HCT116 (cell line): ENCODE data around the gene RAB4B. TPM values are rescaled to one million over a fixed set of nuclear protein-coding genes. Genes with fewer than 3 reads are reported as not detected.

Experiments
- ATAC-seq: fragments of 200-7000 bp; cut with Tn5 transposase; 2 replicates; pipeline ENCODE4 v1.9.1; 2020; ENCODE audit warnings: mild to moderate bottlenecking, moderate library complexity
- BruUV-seq: library from RNA; stranded (reverse); fragments of 400-500 nt; replicated peaks from 2 replicates; lab custom pipeline; 2021; lab: Mats Ljungman, UMichigan
- CTCF ChIA-PET: fragments of 300-600 bp; sonication (Branson Sonifier 250); formaldehyde crosslinking; loops from one replicate; lab custom pipeline; 2021; ENCODE audit warnings: antibody characterized with exemption; lab: Charles Lee
- POLR2A ChIA-PET: fragments of 300-600, 350-600 bp; sonication (Branson Sonifier 250); formaldehyde crosslinking; loops from one replicate; lab custom pipeline; 2021; ENCODE audit warnings: antibody characterized with exemption; lab: Charles Lee
- RAD21 ChIA-PET, 2 experiments: fragments of 300-600 bp; sonication (Branson Sonifier 250); formaldehyde crosslinking; loops; one replicate each; lab custom pipeline; 2023; ENCODE audit warnings: low total read pairs in 2 of 2; ENCODE audit not compliant: uncharacterized antibody in 2 of 2, unreplicated experiment in 2 of 2, low non-redundant PET in 1 of 2; lab: Charles Lee
- DNase-seq: peaks from one replicate; pipeline ENCODE4 v3.0.0-alpha.2; 2010; ENCODE audit warnings: low read depth, low spot score
- H2AFZ ChIP-seq: fragments of 200-600 bp; shearing (Covaris generic), sonication (generic); 2 replicates; pipeline ENCODE4 v1.6.1; 2017; ENCODE audit warnings: low read depth, mixed run types, mixed read lengths, antibody characterized with exemption, low read length; ENCODE audit not compliant: poor library complexity, severe bottlenecking
- H3K27ac ChIP-seq: 2 replicates; pipeline ENCODE4 v1.5.1; 2012; ENCODE audit warnings: low read depth, low read length
- H3K27me3 ChIP-seq: fragments of 200-600 bp; sonication (generic); 2 replicates; pipeline ENCODE4 v1.6.1; 2016; ENCODE audit warnings: mixed run types, low read length, mixed read lengths; ENCODE audit not compliant: insufficient read depth
- H3K36me3 ChIP-seq, 2 experiments: fragments of 200-500 bp in 1 of 2; fragments of 200-600 bp in 1 of 2; sonication (Bioruptor generic) in 1 of 2; sonication (generic) in 1 of 2; 2 replicates each; pipeline versions ENCODE4 v1.5.1 to v1.6.1; 2014 to 2016; ENCODE audit warnings: low read length in 2 of 2, inconsistent platforms in 1 of 2, mixed read lengths in 1 of 2, mixed run types in 1 of 2; ENCODE audit not compliant: insufficient read depth in 2 of 2, control insufficient read depth in 1 of 2
- H3K4me1 ChIP-seq, 2 experiments: fragments of 200-600 bp in 1 of 2; sonication (generic) in 1 of 2; 2 replicates each; pipeline versions ENCODE4 v1.5.1 to v1.6.1; 2012 to 2017; ENCODE audit warnings: low read length in 2 of 2, inconsistent platforms in 1 of 2, mild to moderate bottlenecking in 1 of 2, mixed read lengths in 1 of 2, mixed run types in 1 of 2, moderate library complexity in 1 of 2; ENCODE audit not compliant: insufficient read depth in 2 of 2, control insufficient read depth in 1 of 2
- H3K4me2 ChIP-seq: fragments of 200-600 bp; sonication (generic); 2 replicates; pipeline ENCODE4 v1.6.1; 2017; ENCODE audit warnings: mixed run types, low read length, mixed read lengths
- H3K4me3 ChIP-seq, 2 experiments: fragments of 200-600 bp in 1 of 2; sonication (generic) in 1 of 2; replicated peaks in 1 of 2; 2 replicates each; pipeline ENCODE4 v1.5.1; 2011 to 2016; ENCODE audit warnings: low read length in 2 of 2, control low read depth in 1 of 2, low read depth in 1 of 2, mild to moderate bottlenecking in 1 of 2, mixed read lengths in 1 of 2, mixed run types in 1 of 2
- H3K79me2 ChIP-seq: fragments of 200-600 bp; sonication (generic); 2 replicates; pipeline ENCODE4 v1.6.1; 2017; ENCODE audit warnings: mild to moderate bottlenecking, mixed run types, low read length, moderate library complexity, mixed read lengths; ENCODE audit not compliant: insufficient read depth
- H3K9ac ChIP-seq: fragments of 200-600 bp; sonication (generic); 2 replicates; pipeline ENCODE4 v1.6.1; 2016; ENCODE audit warnings: low read length, mixed read lengths
- H3K9me2 ChIP-seq: fragments of 200-600 bp; sonication (generic), shearing (Covaris generic); 2 replicates; pipeline ENCODE4 v1.6.1; 2017; ENCODE audit warnings: mixed run types, mild to moderate bottlenecking, moderate library complexity; ENCODE audit not compliant: insufficient read depth
- H3K9me3 ChIP-seq, 2 experiments: fragments of 200-500 bp in 1 of 2; fragments of 200-600 bp in 1 of 2; sonication (Bioruptor generic) in 1 of 2; sonication (generic) in 1 of 2; 2 replicates each; pipeline ENCODE4 v1.6.1; 2014 to 2017; ENCODE audit warnings: low read length in 2 of 2, mixed read lengths in 2 of 2, inconsistent platforms in 1 of 2, low read depth in 1 of 2, mild to moderate bottlenecking in 1 of 2, mixed run types in 1 of 2, moderate library complexity in 1 of 2; ENCODE audit not compliant: control insufficient read depth in 1 of 2, insufficient read depth in 1 of 2
- H4K20me1 ChIP-seq: fragments of 200-600 bp; sonication (generic), shearing (Covaris generic); 2 replicates; pipeline ENCODE4 v1.6.1; 2017; ENCODE audit warnings: mixed run types, mild to moderate bottlenecking, moderate library complexity; ENCODE audit not compliant: insufficient read depth
- FOSL1 ChIP-seq: IDR thresholded peaks from 2 replicates; pipeline ENCODE4 v1.6.1; 2012; ENCODE audit warnings: low read depth
- RAD21 ChIP-seq: IDR thresholded peaks from 2 replicates; pipeline ENCODE4 v1.6.1; 2012; ENCODE audit warnings: low read depth, mild to moderate bottlenecking
- REST ChIP-seq: IDR thresholded peaks from 2 replicates; pipeline ENCODE4 v1.6.1; 2012; ENCODE audit warnings: low read depth
- SP1 ChIP-seq: IDR thresholded peaks from 2 replicates; pipeline ENCODE4 v1.6.1; 2012; ENCODE audit warnings: low read depth
- SRF ChIP-seq: IDR thresholded peaks from 2 replicates; pipeline ENCODE4 v1.6.1; 2012; ENCODE audit warnings: low read depth
- ZFX ChIP-seq: fragments of 450-650 bp; IDR thresholded peaks from 2 replicates; pipeline ENCODE4 v1.6.1; 2017
- ZNF274 ChIP-seq: fragments of 200-500 bp; sonication (Bioruptor generic); IDR thresholded peaks from 2 replicates; pipeline ENCODE4 v1.6.1; 2014; ENCODE audit warnings: mild to moderate bottlenecking, low read depth, low read length, inconsistent platforms
- intact Hi-C: fragments of 100-400 bp; cut with micrococcal nuclease; formaldehyde crosslinking; loops from 2 replicates; pipeline ENCODE4 v1.10.0; 2022
- total RNA-seq: library from RNA; stranded (reverse); gene quantifications from one replicate; pipeline ENCODE4 v1.2.1, GENCODE V29; 2021; ENCODE audit not compliant: unreplicated experiment

Gene RAB4B
- total RNA-seq, 1 experiment from 2014 or later: 18.7 TPM

- Histone ChIP-seq H3K4me2 (peak overlapping the region; percentile 90), H3K4me1 (peaks cover 14 to 49% of the 10 kb centered on the region in 2 experiments), H3K4me3 (peak overlapping the region; percentile 88), H3K79me2 (peaks cover 55% of the 10 kb centered on the region), H2AFZ (no peak overlapping the region), H3K9me2 (no peaks in the 10 kb centered on the region), H3K9me3 (no peaks in the 10 kb centered on the region), H4K20me1 (no peaks in the 10 kb centered on the region), H3K9ac (peak overlapping the region; percentile 92), H3K36me3 (peaks cover 10 to 23% of the 10 kb centered on the region in 2 experiments; a peak in 3 of 4 replicates), H3K27ac (peak overlapping the region; percentile 90), H3K27me3 (no peaks in the 10 kb centered on the region)
- intact Hi-C loops: loop anchor here (2.0 to 5.0 kb wide), 2 partner anchors 49 to 82 kb away; partner anchors contain the start of genes ACTMAP, COQ8B, ITPKC and SNRPA
- RAD21 ChIA-PET: no interaction called here
- TF ChIP-seq REST (no peak), ZNF274 (no peak), SRF (no peak), RAD21 (no peak), SP1 (no peak), FOSL1 (no peak), ZFX (0 out of 2 replicates have a peak, but pooled peaks have one; percentile 47)
- no peak for DNase-seq
- POLR2A ChIA-PET: interaction anchor here (1.8 to 2.3 kb wide), 2 partner anchors 22 to 49 kb away, joined by 8 to 19 read pairs; partner anchors contain the start of genes ACTMAP and RAB4B
- CTCF ChIA-PET: interaction anchor here (1.1 to 1.2 kb wide), 2 partner anchors 165 to 205 kb away, joined by 3 read pairs; no protein-coding TSS in a partner anchor
- BruUV-seq: no TSS peak
- ATAC-seq: peak; percentile 8
These were observed 21.7 kb downstream of the RAB4B start for GRCh38 chr19:40799558-40800338.
